Right lung (tissue), 5 donors: ENCODE results near the gene PLCB4. TPM values are rescaled to one million over a fixed set of nuclear protein-coding genes. Genes with fewer than 3 reads are reported as not detected.

Experiments
- DNase-seq, 2 donors: peaks; one replicate each; pipeline ENCODE4 v3.0.0-alpha.2; 2013
- polyA plus RNA-seq, 5 donors: library from polyadenylated mRNA; unstranded; fragments of 120-200 nt; gene quantifications; one replicate each; pipeline versions ENCODE4 v1.2.1 to v1.2.3, GENCODE V29; 2013; ENCODE audit warnings: inconsistent platforms in 1 of 5, low replicate concordance in 1 of 5; ENCODE audit not compliant: insufficient read length in 5 of 5, insufficient read depth in 1 of 5

Gene PLCB4
- polyA plus RNA-seq, 5 donors, result 6.1 to 14.8 (median 11.5) TPM

DNA sequence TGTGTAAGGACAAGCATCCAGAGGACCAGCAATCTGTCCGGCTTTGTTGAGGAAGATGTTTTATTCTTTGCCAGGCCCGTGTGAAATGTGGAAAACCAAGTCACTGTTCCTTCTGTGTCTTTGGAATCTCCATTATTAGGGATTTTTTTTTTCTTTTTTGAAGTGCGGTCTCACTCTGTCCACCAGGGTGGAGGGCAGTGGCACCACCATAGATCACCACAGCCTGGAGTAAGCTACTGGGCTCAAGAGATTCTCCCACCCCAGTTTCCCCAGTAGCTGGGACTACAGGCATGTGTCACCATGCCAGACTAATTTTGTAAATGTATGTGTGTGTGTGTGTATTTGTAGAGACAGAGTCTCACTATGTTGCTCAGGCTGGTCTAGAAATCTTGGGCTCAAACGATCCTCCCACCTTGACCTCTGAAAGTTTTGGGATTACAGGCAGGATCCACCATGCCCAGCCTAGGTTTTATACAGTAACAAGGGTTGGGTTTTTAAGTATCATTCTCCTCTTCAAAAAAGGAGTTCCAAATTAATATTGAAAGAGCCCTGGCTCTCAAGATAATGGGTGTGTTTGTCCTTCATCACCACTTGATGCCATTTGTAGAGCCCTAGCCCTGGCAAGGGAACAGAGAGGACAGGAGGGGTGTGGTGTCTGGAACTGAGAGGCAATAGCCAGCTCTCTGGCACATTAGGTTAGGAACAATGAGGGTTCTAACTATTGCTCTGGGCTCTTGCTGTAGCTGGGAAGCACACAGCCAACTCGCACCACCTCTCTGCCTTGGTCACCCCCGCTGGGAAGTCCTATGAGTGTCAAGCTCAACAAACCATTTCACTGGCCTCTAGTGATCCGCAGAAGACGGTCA lies 448.6 kb downstream of the PLCB4 start:
- DNase-seq, result no peak

DNA sequence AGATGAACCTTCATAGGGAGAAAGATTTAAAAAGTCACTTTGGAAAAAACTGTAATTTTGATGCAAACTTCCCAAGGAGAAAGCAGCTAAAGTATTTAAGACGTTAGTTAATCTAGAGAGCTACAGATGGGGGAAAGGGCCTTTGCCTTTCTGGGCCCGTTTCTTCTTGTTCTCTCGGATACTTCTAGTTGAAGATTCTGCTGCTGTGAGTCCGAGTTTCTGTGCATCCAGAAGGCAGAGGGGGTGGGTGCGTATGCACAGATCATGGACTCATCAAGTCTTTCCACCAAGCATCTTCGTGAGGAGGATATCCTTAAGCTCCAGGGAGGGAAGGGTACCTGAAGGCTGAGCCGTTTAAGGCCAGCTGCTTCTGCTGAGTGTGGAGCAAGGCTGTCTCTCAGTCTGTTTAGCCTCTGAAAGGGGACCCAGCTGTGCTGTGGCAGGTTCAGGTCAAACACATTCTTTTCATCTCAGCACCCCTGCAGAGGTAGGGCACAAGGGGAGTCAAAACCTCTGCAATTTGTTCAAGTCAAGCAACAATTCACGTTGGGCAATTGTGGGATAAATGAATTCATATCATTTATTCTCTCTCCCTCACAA lies 449.8 kb downstream of the PLCB4 start:
- DNase-seq, result no peak

- no peak for DNase-seq
Observed at GRCh38 chr20:9520086-9520485, 451.2 kb downstream of the PLCB4 start.

GRCh38 chr20:9523636-9524035 lies 454.7 kb downstream of the PLCB4 start:
- DNase-seq, result no peak
